DMS114 treated with DMSO at 0.1 percent for 48 hours (cell line): ENCODE measurements around the gene WDR93.

ENCODE experiments used
- DNase-seq: peaks from one replicate; lab custom pipeline; 2025; ENCODE audit not compliant: unreplicated experiment; lab: John Stamatoyannopoulos, UW

Gene WDR93

DNA sequence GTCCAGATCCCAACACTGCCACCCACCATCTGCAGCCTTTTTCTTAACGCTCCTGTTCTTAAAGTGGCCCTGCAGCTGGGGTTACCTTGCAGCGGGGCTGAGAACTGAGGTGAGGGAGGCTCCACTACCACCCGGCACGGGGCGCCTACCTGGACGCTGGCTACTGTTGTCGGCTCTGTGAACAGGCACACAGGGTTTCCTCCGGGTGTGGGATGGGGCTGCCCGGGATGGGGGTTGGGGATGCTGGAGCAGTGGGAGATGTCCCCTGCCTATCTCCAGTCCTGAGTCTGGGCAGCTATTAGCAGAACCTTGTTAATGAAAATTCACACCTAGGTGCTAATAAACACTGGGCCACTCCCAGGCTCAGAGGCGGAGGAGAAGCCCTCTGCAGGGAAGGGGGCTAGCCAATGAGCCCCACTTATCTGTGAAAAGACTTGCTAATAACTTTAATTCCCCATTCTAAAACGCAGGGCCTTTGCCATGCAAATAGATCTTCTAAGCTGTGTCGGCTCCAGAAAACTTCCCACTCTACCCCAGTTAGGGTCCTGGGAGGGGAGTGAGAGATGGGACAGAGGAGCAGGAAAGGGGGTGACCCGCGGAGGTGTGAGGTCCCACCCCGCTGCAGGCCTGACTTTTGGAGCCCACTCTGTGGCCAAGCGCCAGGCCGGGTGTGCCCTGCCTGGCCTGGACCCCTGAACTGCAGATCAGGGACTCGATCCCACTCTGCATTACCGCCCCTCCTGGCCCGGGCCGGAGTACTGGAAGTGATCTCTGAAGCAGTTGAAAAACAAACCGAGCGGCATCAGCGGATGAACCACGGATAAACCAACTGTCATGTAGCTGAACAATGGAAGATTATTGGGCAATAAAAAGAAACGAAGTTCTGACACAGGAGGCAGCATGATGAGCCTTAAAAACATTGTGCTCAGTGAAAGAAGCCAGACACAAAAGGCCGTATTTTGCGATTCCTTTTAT, 57.4 kb downstream of the WDR93 start:
- no peak for DNase-seq

GRCh38 chr15:89749054-89749453, 58.4 kb downstream of the WDR93 start:
- DNase-seq: no peak

DNA sequence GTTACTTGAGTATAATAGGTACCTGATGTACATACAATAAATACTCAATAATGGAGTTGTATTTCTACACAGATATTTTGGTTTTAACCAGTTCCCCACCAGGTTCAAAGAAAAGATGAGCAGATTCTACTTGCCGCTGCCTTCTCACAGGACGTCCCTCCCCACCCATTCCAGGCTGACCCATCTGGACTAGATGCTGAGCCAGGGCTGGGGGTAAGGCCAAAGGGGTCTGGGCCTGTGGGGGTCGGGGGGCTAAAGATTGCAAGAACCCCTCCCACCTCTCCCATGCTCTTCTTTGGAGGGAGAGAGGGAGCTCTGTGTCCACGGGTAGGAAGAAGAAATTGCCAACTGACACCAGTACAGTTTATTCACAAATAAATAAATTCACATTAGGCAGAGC, 58.9 kb downstream of the WDR93 start:
- no peak for DNase-seq

DNA sequence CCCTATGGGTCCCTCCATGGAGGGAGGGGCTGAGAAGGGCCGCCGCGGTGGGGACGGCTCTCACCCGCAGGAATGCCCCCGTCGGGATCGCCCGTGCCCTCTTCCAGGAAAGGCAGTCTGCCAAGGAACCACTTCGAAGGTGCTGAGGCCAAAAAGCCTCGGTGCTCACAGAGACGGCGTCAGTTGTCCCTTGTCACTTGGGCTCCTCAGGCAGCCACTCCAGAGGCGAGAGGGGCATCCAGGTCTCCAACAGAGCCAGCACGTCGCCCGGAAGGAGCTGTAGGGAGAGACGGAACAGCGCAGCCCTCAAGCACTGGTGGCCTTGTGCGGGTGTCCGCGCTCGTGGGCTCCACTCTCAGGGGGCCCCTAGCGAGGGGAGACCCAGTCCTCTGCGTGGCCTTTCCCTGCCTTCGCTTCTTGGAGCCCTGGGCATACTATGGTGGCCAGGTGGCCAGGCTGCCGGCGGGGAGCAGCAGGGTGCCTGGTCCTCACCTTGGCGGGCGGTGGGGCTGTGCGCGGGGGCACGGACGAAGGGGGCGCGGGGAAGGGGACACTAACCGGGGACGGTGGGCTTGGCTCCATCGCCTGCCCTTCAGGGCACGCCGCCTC, 59.4 kb downstream of the WDR93 start:
- DNase-seq: no peak

- peak; percentile 92 for DNase-seq
These were observed 60.2 kb downstream of the WDR93 start, which contains the start of gene MESP1 for GRCh38 chr15:89750560-89751542. Gene MESP1 (minus strand): TSS chr15:89751249. CDS start chr15:89751231, 18 bp downstream.

GRCh38 chr15:89751748-89752147, 61.1 kb downstream of the WDR93 start:
- DNase-seq: no peak

DNA sequence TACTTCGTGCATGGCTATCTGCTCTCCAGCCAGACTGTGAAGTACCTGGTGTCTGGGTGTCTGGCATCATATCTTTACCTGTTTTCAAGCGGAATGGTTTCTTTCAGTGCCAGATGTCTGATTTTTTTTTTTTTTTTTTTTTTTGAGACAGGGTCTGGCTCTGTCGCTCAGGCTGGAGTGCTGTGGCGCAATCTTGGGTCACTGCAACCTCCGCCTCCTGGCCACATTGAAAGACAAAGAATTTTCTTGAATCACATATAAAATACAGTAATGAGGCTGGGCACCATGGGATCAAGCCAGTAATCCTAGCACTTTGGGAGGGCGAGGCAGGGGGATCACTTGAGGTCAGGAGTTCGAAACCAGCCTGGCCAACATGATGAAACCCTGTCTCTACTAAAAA, 63.2 kb downstream of the WDR93 start:
- no peak for DNase-seq

DNA sequence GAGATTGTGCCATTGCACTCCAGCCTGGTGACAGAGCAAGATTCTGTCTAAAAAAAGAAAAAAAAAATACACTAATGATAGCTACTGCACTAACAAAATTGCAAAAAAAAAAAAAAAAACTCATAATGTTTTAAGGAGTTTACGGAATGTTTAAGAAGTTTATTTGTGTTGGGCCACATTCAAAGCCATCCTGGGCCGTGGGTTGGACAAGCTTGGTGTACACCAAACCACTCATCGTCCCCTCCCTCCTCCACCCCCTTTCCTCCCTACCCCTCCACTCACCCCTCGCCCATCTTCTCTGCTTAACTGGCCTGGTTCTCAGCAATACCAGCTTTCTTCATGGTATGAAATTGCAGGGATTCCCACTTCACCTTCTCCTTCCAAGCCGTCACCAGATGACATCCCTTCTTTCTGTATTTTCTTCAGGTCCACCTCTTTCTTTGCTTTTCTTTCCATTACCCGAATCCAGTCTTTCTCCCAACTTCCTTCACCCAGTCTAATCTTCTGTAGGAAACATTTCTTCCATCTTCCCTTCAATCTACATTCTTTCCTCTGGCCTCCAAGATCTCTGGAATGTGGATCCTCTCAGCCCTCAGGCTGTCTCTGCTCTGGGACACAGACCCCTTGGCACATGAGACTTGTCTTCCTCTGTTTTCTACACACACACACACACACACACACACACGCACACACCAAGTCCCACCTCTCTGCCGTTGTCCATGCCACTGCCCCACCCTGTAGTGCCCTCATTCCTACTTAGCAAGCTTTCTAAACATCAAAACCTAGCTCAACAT, 63.9 kb downstream of the WDR93 start:
- DNase-seq: no peak

- no peak for DNase-seq
These were observed 65.1 kb downstream of the WDR93 start for GRCh38 chr15:89755701-89756100.

- DNase-seq: no peak
These were observed 66.3 kb downstream of the WDR93 start for GRCh38 chr15:89756897-89757296.

DNA sequence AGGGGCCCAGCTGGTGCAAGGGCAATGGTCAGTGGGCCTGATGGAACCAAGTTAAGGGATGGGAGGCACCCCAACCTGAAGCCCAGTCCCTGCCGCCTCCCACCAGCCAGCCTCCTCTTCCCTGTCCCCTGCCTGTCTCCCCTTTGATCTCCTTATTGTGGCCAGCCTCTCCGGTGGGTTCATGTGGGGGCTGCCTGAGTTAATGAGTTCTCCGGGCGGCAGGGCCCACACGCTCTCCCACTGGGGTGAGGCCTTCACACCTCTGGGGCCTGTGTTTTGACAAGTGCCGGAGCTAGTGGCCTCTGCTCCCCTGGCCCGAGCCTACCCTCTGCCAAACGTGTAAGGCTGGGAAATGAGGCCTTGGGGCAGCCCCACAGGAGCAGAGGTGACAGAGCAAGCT, 67.7 kb downstream of the WDR93 start:
- no peak for DNase-seq

DNA sequence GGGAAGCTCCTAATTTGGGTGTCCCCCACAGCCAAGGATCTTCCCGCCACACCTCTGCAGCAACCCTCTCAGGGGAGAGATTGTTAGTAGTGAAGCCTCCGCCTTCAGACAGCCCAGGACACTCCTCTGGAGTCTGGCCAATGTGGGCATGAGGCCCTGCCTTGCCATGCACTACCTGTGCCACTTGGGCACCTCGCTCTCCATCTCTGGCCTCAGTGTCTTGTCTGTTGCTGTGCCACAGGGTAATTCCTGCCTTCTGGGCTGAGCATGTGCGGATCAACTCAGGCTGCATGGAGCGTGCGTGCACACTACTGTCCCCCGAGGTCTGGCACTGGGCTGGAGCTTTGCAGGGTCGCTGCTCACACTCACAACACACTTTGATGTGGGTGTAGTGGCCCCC, 68.4 kb downstream of the WDR93 start:
- DNase-seq: no peak

DNA sequence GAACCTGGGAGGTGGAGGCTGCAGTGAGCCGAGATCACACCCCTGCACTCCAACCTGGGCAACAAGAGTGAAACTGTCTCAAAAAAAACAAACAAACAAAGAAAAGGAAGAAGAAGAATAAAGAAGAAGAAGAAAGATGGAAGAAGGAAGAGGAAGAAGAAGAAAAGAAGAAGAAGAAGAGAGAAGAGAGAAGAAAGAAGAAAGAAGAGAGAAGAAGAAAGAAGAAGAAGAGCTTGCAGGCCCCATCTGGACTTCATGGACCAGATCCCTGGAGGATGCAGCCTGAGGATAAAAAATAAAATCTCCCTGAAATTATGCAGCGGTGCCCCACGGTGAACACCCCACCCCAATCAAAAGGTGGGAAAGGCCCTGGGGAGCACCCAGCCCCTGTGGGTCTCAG, 69.2 kb downstream of the WDR93 start:
- DNase-seq: no peak

DNA sequence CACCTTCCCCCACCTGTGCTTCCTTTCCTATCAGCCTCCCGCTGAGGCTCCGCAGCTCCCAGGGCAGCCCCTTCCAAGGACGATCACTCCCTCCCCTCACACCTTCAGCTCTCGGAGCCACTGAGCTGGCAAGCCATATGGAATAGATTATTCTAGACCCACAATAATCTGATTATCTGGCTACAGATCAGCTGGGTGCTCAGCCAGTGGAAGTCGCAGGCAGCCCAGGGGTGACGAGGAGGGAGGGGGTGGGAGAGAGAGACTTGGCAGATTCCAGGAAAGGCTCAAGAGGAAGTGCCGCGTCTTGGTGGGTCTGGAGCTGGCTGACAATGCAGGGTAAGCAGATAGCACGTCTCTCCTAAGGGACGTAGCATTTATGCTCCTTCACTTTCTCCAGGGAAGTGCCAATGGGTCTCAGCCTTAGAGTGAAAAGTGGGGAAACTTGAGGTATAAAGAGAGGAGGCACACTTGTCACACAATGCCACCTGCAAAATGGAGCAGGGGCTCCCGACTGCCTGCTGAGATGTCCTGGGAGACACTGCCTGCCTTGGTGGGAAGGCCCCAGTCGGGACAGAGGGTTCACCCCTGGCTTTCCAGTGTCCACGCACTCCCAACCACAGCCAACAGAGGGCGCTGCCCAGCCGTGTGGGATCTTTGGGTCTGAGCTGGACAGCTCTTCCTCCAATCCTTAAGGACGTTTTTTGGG, 69.8 kb downstream of the WDR93 start:
- peak; percentile 51 for DNase-seq

GRCh38 chr15:89761009-89761831, 70.6 kb downstream of the WDR93 start:
- no peak for DNase-seq

- no peak for DNase-seq
These were observed 71.3 kb downstream of the WDR93 start for GRCh38 chr15:89761929-89762328.

GRCh38 chr15:89765694-89766093, 75.1 kb downstream of the WDR93 start:
- DNase-seq: no peak

GRCh38 chr15:89766357-89767311, 76.0 kb downstream of the WDR93 start:
- DNase-seq: no peak
